Jurkat, Clone E6-1 (cell line): ENCODE results near the gene CLMN.
"Not testable (repeated sequence)": the region's sequence is repeated elsewhere in the genome, so short reads cannot be mapped to it uniquely, and the experiment has no call there.

Experiments
- DNase-seq: peaks from one replicate; pipeline ENCODE4 v3.0.0-alpha.2; 2011; ENCODE audit warnings: low read depth, low spot score
- H3K4me3 ChIP-seq: 2 replicates; pipeline ENCODE4 v1.5.1; 2011; ENCODE audit warnings: mild to moderate bottlenecking, low read length, control low read depth, moderate library complexity

The CLMN gene

DNA sequence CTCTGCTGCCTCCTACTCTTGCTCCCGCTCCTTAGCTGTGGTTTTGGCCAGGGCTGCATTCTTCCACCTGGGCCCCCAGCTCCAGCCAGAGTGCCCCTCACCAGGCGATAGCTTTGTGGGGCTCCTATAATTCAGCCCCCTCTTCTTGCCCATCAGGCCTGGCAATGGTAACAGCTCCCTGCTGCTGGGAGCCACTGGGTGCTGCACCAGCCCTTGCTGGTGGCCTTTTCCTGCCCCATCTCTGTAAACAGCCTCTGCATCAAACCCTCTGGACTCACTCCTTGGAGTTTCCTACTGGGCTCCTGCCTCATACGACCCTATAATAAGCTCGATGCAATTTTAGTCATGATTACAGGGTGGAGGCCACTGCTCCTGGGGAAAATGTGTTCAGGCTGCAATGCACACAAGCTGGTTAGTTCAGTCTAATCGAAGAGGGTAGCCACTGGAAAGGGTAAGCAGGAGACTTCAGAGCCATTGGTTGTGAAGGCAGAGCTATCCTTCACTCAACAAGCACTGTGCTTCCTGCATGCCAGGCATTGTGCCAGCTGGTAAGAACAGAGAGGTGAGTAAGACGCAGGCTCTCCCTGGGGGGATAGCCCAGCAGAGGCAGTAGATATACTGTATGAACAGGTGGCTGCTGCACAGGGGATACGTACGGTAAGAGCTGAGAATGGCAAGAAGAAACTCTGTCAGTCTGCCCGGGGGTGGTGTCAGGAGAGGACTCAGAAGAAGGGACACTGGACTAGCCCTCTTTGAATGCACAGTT lies 24.7 kb downstream of the CLMN start:
- H3K4me3 ChIP-seq = no peak overlapping the region
- no peak for DNase-seq

DNA sequence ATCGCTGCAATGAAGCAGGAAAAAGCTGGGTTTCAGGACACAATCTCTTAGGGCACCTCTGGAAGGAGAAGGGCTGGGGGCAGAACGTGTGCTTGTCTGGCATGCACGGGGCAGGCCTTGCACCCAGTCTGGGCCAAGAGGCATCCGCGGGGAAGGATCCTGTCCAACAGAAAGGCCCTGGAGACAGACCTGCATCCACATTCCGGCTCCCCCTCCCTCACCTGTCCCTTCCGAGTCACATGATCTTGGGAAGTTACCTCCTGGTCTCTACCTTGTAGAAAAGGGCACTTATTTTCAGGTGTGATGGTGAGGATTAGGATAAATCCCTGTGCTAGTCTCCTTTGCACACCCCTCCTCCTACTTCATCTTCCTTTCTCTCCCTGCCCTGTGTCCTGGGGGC lies 25.4 kb downstream of the CLMN start:
- no peak for DNase-seq
- no peak overlapping the region for H3K4me3 ChIP-seq

DNA sequence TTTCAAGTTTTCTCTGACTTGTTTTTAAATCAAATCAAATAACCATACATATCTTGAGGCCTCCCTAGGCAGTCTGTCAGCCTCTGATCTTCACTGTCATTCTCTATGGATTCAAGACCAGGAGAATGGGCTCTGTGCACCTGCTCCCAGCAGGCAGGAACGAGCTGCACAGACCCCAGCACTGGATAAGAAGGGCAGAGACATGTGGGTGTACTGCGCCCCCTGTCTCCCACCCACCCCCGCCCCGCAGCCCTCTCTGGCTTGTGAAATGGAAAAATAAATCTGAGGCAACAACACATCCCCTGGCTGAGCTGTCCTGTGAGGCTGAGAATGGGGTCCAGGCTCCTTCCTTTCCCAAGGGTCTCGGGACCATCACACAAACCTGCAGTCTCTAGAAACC lies 26.3 kb downstream of the CLMN start:
- DNase-seq = no peak
- no peak overlapping the region for H3K4me3 ChIP-seq

DNA sequence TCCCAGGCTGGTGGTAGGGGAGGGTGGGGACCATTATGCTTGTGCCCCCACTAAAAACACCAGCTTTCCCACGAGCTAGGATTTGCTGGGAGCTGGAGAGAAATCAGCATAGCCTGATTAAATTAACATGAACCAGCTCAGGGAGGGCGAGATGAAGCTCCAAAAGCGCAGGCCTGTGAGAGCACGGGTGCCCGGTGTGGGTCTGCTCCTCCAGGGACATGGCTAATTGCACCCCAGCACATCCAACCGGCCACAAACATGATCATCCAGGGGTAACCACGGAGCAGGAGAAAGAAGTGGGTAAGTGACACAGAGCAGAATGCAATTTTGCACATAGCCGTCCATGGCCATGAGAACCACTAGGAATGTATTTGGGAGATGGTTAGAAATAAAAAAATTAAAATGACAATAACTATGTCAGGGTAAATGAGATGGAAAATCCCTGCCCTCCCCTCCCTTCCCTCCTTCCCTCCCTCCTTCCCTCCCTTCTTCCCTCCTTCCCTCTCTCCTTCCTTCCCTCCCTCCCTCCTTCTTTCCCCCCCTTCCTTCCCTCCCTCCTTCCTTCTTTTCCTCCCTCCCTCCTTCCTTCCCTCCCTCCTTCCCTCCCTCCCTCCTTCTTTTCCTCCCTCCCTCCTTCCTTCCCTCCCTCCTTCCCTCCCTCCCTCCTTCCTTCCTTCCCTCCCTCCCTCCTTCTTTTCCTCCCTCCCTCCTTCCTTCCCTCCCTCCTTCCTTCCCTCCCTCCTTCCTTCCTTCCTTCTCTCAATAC lies 26.9 kb downstream of the CLMN start:
- no peak for DNase-seq
- H3K4me3 ChIP-seq = no peak overlapping the region

DNA sequence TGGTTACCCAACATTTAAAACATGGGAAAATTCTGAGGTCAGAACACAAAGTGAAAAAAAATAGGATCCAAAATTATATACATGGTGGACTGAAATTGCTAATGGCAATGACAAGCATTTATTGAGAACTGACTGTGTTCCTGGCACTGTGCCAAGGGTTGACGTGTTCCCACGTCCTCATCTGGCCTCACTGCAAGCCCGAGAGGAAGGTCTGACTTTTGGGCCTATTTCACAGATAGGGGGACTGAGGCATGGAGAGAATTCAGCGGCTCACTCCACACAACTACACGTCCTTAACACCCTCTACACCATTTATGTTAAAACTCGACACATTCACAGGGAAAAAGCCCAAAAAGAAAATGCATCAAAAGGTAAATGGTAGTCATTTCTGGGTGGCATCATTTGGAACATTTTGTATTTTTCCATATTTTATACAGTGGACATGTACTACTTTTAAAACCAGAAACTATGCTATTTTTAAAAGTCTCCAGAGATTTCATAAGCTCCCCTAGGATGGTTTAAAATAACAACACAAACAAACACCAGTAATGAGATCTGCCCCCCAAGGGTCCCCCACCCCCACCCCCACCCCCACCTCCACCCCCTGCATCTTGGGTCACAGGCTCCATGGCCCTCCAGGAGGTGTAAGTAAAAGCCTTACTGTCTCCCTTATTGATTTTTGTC lies 27.7 kb downstream of the CLMN start:
- no peak for DNase-seq
- no peak overlapping the region for H3K4me3 ChIP-seq

DNA sequence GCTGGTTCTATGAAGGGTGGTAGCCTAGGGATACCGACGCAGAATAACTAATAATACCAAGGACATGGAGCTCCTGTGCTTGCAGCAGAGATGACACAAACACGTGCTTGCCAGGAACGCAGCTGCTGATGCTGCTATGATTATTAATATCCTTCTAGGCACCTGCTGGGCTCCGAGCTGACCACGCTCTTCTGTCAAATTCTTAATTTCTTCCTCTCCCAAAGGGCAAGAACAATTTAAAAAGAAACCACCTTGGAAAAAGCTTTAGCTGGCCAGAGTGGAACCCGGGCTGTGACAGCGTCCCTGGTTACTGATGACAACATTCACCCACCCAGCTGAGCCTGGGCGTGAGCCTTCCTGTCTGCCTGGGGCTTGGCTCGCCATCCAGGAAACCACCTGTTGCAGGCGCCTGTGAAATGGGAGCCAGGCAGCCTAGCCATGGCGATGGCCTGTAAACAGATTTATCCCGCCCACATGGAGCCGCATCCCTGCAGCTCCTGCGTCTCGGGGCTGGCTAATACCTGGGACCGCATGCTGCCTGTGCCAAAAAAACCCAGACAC lies 28.8 kb downstream of the CLMN start:
- DNase-seq = no peak
- no peak overlapping the region for H3K4me3 ChIP-seq

DNA sequence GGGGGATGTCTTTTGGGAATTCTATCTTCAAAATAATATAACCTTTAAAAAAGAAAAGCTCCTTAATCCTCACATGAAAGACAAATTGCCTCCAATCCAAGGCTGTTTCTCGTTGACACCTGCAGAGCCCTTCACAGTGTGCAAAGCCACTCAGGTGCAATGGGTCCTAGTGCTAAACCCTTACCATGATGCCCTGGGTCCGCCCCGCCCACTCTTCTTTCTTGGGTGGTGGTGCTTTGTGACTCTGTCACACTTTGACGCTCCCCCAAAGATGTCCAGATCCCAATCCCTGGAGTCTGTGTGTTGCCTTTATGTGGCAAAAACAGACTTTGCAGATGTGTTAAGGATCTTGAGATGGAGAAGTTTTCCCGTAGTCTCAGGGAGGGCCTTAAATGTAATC lies 29.7 kb downstream of the CLMN start:
- DNase-seq = no peak

DNA sequence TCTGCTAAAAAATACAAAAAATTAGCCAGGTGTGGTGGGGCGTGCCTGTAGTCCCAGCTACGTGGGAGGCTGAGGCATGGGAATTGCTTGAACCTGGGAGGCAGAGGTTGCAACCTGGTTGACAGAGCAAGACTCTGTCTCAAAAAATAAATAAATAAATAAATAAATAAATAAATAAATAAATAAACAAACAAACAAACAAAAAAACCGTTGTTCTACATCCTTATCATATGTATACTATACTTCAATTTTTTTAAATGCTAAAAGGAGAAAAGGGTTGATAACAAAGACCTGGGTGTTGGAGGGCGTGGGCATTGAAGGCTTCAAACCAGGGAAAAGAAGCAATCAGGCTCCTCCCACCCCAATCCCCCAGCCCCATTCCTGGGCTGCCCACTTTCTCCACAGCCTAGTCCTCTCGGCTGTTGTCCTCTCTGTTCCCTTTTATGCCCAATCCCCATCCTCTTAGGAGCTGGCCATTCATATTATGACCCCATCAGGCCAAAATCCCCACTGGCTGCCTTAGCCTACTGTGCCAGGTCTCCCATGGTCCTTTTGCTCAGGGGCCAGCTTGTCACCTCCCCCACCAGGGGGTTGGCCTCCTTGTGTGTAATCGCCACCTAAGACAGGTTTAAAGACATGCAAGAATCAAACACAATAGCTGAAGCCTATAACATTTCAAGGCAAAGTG lies 30.2 kb downstream of the CLMN start:
- H3K4me3 ChIP-seq = no peak overlapping the region
- no peak for DNase-seq

More for the DNA sequence above, 29.7 kb downstream of the CLMN start:
- no peak overlapping the region for H3K4me3 ChIP-seq

DNA sequence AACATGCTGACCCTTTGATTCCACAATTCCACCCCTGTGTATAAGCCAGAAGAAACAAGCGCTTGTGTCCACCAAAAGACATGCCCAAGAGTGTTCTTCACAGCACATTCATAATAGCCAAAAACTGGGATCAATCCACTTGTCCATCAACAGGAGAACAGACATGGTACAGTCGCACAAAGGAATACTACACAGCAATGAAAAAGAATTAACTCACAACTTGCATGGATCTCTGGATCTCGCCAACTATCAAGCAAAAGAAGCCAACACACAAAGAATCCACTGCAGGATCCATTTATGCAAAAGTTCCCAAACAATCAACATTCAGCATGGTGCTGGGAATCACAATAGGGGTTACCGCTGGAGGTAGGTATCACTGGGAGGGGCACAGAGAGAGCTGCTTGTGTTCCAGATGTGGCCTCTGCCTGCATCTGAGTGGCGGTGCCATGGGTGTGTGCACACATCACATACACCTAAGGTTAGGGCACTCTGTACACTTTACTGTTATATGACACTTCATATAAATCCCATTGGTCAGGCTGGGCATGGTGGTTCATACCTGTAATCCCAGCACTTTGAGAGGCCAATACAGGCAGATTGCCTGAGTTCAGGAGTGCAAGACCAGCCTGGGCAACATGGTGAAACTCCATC lies 30.9 kb downstream of the CLMN start:
- no peak overlapping the region for H3K4me3 ChIP-seq
- no peak for DNase-seq

DNA sequence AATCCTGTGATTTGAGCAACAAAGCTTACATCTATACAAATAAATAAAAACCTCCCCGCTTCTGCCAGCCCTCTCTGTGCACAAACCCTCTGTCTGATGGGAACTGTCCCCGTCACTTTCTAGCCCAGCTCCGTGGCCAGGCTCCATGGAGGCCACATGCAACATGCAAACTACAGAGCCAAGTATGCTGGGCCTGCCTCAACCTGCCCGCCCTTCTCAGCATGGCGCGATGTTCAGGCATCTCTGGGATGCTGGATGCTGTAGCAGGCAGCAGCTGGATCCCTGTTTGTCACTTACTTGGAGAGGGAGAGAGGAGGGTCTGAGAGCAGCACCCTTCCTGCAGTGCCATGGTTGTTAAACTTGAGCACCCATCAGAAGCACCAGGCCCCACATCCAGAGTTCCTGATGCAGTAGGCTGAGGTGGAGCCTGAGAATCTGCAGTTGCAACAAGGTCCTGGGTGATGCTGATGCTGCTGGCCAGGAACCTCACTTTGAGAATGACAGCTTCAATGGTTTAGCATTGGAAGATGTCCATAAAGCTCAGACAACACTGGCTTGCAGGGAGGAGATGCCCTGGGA lies 32.4 kb downstream of the CLMN start:
- no peak for DNase-seq

DNA sequence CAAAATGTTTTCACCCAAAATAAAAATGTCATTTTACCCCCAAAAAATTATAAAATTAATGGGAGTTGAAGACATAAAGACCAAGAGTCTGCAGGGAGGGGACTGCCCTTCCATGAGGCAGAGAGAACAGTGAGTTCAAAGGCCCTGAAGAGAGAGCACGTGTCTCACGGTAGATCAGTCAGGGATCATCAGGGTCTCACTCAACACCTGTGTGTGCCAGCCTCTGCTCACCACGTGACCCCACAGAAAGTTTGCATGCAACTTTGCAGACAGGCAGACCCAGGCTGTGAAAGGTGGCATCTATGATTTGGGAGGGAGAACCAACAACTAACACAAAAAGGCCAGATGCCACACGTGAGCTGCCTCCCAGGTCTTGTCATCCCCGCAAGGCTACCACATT lies 33.1 kb downstream of the CLMN start:
- DNase-seq = peak; percentile 15
- no peak overlapping the region for H3K4me3 ChIP-seq

More for the DNA sequence above, 32.4 kb downstream of the CLMN start:
- no peak overlapping the region for H3K4me3 ChIP-seq

DNA sequence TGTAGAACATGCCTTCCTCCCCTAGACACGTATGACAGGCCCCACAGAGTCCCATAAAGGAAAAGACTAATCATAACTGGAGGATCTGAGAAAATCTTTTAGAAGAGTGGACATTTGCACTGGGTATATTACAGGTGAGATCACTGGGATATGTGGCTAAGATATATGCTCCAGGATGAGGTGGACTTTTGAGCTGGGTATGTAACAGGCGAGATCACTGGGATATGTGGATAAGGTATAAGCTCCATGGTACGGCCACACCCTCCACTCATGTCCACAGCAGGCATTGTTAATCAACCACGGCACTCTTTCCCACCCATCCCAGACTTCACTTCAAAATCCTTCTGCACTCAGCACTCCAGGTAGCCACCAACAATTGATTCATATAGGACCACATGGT lies 34.1 kb downstream of the CLMN start:
- no peak for DNase-seq
- no peak overlapping the region for H3K4me3 ChIP-seq

DNA sequence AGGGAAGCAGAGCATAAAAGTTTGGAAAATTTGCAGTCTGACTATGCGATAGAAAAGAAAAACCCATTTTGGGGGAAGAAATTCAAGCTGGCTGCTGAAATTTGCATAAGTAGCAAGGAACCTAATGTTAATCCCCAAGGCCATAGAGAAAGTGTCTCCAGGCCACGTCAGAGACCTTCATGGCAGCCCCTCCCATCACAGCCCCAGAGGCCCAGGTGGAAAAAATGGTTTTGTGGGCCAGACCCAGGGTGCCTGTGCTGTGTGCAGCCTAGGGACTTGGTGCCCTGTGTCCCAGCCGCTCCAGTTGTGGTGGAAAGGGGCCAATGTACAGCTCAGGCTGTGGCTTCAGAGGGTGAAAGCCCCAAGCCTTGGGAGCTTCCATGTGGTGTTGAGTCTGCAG lies 35.9 kb downstream of the CLMN start:
- not testable (repeated sequence) for H3K4me3 ChIP-seq, DNase-seq

DNA sequence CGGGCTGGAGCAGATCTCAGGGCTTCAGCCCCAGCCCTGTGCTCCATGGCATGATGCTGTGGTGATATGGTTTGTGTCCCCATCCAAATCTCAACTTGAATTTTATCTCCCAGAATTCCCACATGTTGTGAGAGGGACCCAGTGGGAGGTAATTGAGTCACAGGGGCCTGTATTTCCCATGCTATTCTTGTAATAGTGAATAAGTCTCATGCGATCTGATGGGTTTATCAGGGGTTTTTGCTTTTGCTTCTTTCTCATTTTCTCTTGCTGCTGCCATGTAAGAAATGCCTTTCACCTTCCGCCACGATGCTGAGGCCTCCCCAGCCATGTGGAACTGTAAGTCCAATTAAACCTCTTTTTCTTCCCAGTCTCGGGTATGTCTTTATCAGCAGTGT lies 36.7 kb downstream of the CLMN start:
- H3K4me3 ChIP-seq, DNase-seq: not testable (repeated sequence)

DNA sequence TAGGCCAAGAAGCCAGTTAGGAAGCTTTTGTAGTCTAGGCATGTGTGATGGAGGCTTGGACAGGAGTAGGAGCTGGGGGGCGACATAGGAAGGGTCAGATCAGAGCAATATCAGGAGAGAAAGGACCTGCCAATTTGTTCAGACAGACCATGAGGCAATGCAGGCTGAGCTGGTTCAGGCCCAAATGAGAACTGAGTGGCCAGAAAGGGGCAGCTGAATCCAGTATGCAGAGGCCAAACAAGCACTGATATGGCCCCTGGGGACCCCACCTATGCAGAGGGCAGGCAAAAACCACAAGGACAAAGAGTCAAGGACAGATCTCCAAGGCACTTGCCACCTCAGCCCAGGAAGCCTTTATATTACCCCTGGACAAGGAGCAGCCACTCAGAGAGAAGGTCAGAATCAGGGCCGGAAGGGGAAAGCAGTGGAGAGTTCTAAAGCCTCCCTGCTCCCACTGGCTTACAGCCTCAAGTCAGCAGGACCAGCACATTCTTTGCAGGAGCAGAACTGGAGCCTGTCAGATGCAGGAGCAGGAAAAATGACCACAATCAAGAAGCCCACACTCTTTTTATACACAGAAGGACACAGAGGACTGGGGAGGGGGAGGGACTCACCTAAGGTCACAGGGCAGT lies 37.2 kb downstream of the CLMN start:
- no peak for DNase-seq
- no peak overlapping the region for H3K4me3 ChIP-seq

DNA sequence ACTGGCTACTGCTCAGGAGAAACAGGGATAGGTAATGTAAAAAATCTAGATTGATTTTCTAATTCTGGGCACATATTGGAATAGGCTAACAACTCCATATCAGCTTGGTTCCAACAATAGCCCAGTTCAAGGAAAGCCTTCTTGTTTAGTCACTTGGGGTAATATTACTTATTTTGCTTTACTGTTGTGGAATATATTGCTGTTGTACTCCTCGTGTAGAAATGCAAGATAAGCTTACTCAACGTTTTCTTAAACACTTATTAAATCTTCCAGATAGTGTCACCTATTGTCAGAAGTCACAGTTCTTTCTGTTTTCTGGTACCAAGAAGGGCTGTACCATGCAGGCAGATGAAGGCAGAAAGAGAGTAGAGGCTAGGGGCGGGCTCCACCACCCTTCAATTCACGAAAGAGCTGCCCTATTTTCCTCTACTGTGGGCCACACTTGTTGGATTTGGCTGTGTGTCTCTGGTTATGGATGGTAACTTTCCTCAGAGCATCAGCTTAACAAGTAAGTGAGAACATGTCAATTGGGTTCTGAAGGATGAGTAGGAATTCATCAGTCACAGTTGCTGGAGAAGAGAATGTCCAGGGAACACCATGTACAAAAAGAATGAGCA lies 38.0 kb downstream of the CLMN start:
- no peak for DNase-seq
- no peak overlapping the region for H3K4me3 ChIP-seq

DNA sequence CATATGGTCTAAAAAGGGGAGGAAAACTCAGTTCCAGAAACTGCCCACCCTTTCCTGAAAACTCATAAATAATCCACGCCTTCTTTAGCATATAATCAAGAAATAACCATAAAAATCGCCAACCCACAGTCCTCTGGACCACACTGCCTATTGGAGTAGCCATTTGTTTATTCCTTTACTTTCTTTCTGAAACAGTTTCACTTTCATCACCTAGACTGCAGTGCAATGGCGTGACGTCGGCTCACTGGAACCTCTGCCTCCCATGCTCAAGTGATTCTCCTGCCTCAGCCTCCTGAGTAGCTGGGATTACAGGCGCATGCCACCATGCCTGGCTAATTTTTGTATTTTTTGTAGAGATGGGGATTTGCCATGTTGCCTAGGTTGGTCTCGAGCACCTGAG lies 44.2 kb downstream of the CLMN start:
- no peak for DNase-seq
- H3K4me3 ChIP-seq = no peak overlapping the region

DNA sequence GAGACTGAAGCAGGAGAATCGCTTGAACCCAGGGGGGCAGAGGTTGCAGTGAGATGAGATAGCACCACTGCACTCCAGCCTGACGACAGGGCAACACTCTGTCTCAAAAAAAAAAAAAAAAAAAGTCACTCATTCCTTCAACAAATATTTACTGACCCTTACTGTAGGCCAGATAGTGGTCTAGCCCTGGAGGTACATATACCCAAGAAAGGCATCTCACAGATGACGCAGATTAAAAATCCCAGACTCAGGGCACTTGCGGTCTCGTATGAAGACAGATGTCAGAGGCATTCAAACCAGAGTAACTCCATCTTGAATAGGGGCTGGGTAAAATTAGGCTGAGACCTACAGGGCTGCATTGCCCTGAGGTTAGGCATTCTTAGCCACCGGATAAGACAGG lies 44.8 kb downstream of the CLMN start:
- H3K4me3 ChIP-seq = no peak overlapping the region
- DNase-seq = no peak
